HFF-Myc (cell line): ENCODE data around the gene USE1.

Experiments used
- DNase-seq: peaks from one replicate; pipeline ENCODE4 v3.0.0-alpha.2; 2011; ENCODE audit warnings: low read depth; ENCODE audit errors: extremely low read depth
- H3K4me3 ChIP-seq: replicated peaks from 2 replicates; pipeline ENCODE4 v1.5.1; 2011; ENCODE audit warnings: low read depth, mild to moderate bottlenecking, control low read depth, low read length
- TF ChIP-seq, protein P1 (sequence below): IDR thresholded peaks from 2 replicates; pipeline ENCODE4 v1.5.1; 2012; ENCODE audit warnings: mild to moderate bottlenecking, low read depth, low read length, control low read depth; ENCODE audit errors: missing control alignments

Gene USE1

DNA sequence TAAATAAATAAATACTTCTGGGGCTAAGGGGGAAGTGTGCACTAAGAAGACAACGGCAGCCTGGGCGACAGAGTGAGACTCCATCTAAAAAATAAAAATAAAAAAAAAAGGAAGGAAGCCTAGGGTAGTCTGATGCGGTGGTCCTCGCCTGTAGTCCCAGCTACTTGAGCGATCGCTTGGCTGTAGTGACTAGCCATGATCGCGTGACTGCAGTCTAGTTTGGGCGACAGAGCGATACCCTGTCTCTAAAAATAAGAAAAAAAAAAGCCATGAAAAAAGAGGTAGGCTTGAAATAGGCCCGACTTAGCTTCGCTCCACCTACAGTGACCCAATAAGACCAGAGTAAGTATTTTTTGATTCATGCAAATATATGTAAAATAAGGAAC, 51.4 kb downstream of the USE1 start:
- TF ChIP-seq, protein P1, sequence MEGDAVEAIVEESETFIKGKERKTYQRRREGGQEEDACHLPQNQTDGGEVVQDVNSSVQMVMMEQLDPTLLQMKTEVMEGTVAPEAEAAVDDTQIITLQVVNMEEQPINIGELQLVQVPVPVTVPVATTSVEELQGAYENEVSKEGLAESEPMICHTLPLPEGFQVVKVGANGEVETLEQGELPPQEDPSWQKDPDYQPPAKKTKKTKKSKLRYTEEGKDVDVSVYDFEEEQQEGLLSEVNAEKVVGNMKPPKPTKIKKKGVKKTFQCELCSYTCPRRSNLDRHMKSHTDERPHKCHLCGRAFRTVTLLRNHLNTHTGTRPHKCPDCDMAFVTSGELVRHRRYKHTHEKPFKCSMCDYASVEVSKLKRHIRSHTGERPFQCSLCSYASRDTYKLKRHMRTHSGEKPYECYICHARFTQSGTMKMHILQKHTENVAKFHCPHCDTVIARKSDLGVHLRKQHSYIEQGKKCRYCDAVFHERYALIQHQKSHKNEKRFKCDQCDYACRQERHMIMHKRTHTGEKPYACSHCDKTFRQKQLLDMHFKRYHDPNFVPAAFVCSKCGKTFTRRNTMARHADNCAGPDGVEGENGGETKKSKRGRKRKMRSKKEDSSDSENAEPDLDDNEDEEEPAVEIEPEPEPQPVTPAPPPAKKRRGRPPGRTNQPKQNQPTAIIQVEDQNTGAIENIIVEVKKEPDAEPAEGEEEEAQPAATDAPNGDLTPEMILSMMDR, result no peak
- no peak overlapping the region for H3K4me3 ChIP-seq
- no peak for DNase-seq

GRCh38 chr19:17266975-17267788, 52.0 kb downstream of the USE1 start, which contains the start of gene BABAM1:
TSS of gene BABAM1 (plus strand) at chr19:17267443. CDS start at chr19:17268807, 1,364 bp downstream.
- TF ChIP-seq, protein P1, result no peak
- H3K4me3 ChIP-seq, result peak within 1 kb of the TSS; percentile 100
- peak; percentile 100 for DNase-seq

- TF ChIP-seq, protein P1, result no peak
- DNase-seq, result no peak
- H3K4me3 ChIP-seq, result peak overlapping the region; percentile 100
Measured at GRCh38 chr19:17268754-17269153, 53.6 kb downstream of the USE1 start.
